GM21526 (cell line): ENCODE measurements around the gene CEP89.
"Not testable (repeated sequence)": the region's sequence is repeated elsewhere in the genome, so short reads cannot be mapped to it uniquely, and the experiment has no call there.

Experiments used
- ATAC-seq: cut with Tn5 transposase; IDR thresholded peaks from one replicate; pipeline ENCODE4 v1.9.1; 2021; ENCODE audit warnings: moderate library complexity; ENCODE audit not compliant: unreplicated experiment, low FRiP score

The CEP89 gene

DNA sequence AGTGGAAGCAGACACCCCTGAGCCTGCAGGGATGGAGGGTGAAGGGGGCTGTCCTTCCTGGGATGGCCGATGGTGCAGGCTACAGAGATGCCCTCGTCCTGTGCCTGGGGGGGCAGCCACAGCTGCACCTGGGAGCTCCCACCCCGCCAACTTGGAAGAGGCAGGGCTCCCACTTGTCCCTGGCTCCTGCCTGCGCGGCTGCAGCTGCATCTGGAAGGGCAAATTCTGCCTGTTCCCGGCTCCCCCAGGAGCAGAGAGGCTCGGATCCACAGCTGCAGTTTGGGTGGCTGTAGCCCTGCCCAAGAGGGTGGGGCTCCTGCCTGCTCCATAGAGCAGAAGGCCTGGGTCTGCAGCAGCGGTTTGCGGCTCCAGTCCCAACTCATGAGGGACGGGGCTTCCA lies 2.2 kb downstream of the CEP89 start:
- no peak for ATAC-seq

DNA sequence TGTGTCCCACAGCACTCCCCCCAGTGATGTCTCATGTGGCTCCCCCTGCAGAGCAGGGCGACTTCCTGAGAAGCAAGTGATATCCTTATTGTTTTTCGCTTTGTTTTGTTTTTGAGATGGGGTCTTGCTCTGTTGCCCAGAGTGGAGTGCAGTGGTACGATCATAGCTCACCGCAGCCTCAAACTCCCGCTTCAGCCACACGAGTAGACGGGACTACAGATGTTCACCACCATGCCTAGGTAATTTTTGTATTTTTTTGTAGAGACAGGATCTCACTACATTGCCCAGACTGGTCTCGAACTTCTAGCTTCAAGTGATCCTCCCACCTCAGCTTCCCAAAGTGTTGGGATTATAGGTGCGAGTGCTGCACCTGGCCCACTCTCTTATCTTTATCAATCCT lies 5.0 kb downstream of the CEP89 start:
- no peak for ATAC-seq

DNA sequence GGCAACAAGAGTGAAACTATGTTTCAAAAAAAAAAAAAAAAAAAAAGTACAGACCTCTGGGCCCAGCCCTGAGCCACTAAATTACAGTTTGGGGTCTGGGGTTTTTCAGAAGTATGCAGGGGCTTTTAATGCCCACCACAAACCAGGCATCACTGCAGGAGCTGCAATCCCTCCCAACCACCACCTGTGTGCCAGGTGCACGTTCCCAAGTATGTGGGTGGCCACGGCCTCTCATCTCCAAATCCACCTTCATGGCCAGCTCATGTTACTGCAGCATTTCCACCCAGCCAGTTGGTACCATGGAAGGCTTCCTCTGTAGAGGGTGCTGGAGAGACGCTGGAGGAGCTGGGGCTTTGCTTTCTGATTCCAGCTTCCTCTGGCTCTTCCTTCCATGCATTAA lies 26.5 kb downstream of the CEP89 start:
- no peak for ATAC-seq

DNA sequence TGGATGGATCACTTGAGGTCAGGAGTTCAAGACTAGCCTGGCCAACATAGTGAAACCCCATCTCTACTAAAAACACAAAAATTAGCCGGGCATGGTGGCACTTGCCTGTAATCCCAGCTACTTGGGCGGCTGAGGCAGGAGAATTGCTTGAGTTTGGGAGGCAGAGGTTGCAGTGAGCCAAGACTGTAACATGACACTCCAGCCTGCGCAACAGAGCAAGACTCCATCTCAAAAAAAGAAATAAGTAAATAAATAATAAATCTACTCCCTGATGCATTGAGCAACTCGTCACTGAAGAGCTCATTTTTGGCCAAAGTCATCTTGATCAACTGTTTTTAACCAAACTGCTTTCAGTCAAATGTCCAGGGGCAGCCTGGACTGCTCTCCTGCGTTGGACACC lies 30.5 kb downstream of the CEP89 start:
- not testable (repeated sequence) for ATAC-seq

DNA sequence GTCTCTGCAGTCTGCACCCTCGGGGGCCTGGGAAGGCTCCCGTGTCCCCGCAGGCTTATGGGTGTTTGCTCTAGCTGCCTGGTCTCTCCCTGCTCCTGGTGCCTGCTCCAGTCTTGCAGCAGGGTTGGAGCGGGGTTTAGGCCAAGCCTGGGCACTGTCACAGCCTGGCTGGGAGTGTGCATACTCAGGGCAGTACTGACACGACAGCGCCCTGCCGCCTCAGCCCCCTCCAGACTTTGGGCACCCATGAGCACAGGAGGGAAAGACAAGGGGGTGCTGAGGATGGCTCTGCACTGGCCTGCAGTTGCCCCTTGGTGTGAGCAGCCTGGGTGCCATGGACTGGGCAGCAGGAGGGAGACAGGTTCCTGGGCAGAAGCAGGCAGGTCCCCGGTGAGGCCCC lies 35.7 kb downstream of the CEP89 start:
- ATAC-seq = no peak

DNA sequence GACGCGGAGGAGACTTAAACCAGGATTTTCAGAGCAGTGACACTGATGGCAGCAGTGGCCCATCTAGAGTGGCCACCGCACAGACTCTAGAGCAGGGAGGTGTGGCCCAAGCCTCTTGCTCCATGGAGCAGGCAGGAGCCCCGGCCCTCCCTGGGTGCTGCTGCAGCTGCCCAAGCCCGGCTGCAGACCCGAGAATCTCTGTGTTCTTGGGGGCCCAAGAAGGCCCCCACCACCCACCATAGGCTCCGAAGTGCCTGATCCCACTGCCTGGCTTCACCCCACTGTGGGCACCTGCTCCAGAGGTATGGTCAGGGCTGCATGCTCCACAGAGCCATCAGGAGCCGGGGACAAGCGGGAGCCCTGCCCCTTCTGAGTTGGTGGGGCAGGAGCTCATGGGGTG lies 36.1 kb downstream of the CEP89 start:
- no peak for ATAC-seq

DNA sequence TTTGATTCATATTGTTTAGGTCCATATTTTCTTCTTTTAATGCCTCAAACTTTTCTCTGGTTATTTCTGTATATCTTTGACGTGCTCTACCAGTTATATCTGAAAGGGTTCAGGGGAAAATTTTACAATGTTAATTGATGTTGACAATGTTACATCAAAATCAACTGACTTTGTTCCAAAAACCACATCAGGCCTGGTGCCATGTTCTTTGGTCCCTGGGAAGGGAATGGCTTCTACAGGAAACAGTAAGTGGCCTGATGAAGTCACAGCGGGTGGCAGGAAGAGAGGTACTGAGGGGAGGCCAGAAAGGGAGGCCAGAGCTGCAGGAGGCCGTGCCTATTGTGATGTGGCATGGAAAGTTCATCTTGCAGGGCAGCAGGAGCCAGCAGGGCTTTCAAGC lies 38.2 kb downstream of the CEP89 start:
- ATAC-seq = no peak

DNA sequence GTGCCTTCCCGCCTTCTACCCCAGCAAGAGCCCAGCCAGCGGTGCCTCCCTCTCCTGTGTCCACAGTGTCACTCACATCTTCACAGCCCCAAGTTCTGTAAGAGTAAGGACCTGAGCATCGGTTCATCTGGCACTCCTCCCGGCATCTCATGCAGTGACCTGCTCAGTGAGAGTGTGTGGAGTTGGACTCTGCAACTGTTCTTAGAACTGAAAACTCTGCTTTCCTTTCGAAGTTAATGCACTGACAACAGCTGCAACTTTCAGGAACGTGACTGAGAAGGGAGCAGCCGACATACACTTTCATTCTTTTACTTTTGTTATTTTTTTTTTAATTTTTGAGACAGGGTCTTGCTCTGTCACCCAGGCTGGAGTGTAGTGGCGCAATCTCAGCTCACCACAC lies 41.2 kb downstream of the CEP89 start:
- ATAC-seq = no peak

DNA sequence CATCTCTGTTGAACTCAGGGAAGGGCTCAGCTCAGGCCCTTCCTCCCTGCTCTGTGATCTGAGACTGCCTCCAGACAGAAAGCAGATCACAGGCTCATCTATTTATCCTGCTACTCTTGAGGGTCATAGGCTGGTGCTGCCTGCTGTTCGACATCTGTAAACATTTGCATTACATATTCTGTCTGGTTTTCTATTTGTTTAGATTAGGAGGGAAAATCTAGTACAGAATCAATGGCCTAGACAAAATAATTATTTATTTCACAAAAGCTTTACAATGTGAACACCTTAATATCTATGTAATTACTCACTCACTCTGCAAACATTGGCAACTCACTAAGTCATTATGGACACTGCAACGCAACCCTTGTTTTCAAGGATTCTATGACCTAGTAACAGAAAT lies 43.0 kb downstream of the CEP89 start:
- ATAC-seq = no peak

DNA sequence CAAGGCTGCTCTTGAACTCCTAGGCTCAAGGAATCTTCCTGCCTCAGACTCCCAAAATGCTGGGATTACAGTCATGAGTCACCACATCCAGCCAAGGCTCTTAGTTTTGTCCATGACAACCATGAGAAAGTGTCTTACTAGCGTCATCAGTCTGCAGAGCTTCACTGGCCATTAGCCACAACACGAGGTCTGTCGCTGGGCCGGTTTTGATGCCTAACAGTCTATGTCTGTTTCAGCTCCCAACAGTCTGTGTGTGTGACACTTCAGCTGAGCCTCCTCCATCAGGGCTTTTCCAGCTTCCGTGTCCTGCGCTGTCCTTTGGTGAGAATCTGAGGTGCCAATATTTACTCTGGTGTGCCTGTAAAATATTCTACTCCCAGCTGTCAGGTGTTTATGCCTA lies 47.6 kb downstream of the CEP89 start:
- ATAC-seq = no peak

DNA sequence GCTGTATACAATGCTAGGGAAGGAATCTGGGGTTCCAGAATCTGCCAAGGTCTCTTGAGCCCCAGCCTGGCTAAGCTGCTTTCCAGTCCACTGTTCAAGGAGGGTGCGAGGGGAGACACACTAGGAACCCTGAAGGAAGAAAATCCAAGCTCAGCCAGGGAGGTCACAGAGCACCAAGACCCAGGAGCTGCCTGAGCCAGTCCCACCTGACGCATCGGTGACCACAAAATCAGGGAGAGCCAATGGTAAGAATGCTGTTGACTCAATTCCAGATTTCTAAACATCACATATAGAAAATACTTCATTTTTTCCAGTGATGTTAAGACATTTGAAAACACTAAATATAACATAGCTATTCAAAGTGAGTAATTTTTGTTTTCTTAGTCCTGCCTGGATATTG lies 50.1 kb downstream of the CEP89 start:
- ATAC-seq = no peak

DNA sequence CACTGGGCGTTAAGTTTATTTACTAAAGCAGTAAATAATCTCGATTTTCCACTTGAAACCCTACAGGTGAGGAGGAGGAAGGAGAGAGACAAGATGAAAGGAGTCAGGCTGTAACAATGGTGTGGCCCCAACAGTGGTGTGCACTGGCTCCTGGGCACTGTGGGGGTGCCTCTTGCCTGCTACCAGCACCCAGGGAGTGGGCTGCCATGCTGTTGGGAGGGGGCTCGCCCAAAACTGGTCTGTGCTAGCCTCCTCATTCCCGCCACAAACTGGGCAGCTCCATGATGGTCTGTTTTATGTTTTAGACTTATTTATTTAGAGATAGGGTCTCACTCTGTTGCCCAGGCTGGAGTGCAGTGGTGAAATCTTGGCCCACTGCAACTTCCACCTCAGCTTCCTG lies 52.4 kb downstream of the CEP89 start:
- no peak for ATAC-seq

DNA sequence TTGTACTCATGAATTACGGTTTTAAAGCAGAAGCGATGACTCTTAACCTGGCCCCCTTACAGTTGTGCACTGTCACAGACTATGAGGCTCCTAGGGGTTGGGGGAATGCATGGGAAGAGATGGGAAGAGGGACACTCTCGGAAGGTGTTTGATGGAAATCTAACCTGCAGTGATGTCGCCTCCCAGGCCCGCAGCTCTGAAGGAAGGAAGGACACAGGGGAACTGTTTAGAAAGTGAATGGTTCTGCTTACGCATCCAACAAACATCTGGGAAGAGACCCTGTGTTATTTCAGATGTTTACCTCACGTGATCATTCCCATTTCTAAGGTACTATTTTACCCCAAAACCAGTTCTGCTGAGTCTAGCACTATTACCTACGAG lies 54.2 kb downstream of the CEP89 start:
- no peak for ATAC-seq

DNA sequence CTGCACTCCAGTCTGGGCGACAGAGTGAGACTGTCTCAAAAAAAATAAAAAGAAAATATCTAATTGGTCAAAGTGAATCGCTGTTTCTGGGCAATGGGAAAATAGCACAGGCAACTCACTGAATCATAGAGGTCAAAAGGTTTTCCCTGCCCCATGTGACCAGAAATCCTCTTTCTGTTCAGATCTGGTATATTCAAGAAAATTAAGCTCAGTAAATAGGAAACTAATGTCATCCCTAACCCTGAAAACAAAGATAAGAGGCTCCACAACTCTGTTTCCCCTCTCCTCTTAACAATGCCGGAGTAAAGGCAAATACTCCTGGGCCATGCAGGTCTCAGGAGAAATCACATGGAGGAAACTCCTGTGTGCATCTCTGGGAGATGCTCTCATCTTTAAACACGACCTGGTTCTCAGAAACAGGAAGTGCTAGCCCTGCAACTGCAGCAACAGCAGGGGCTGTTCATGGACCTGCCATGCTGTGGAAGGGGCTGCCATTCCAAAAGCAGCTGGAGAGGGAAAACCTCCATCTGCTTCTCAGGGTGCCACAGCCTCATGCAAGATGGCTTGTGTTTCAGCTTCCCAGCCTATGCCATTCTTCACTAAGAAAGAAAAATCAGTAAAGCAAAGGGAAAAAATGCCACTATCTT lies 54.7 kb downstream of the CEP89 start:
- ATAC-seq = no peak

DNA sequence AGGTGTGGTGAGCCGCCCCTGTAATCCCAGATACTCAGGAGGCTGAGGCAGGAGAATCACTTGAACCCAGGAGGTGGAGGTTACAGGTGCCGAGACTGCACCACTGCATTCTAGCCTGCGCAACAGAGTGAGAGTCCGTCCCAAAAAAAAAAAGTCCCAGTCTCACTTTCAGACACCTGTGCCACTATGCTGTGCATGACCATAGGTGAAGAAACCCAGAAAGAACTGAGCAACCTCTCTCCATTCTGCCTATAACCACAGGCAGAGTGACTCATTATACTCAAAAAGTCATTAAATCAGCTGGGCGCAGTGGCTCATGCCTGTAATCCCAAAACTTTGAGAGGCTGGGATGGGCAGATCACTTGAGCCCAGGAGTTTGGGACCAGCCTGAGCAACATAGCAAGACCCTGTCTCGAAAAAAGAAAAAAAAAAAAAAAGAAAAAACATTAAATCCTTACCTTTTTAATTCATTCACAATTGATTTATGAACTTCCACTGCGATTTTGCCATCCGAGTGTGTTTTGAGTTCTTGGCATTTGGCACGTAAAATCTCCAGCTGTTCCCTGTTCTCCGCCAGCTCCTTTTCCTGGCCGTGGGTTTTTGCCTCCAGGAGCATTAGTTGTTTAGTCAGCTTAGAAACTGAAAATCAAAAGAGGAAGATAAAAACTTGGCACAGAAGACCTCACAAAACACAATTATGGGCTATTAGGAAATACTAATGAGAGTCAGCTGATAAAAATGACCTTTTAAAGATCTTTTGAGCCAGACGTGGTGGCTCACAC lies 56.7 kb downstream of the CEP89 start:
- no peak for ATAC-seq

DNA sequence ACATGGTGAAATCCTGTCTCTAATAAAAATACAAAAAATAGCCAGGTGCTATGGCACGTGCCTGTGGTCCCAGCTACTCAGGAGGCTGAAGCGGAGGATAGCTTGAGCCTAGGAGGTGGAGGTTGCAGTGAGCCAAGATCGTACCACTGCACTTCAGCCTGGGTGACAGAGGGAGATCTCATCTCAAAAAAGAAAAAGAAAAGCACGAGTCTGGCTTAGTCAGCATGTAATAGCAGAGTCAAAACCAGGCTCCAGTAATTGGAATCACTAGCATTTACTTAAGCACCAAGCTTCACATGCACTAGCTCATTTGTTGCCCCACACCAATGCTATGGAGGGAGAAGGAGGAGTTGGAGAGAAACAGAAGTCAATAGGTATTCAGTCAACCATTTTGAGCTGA lies 60.3 kb downstream of the CEP89 start:
- ATAC-seq = no peak

DNA sequence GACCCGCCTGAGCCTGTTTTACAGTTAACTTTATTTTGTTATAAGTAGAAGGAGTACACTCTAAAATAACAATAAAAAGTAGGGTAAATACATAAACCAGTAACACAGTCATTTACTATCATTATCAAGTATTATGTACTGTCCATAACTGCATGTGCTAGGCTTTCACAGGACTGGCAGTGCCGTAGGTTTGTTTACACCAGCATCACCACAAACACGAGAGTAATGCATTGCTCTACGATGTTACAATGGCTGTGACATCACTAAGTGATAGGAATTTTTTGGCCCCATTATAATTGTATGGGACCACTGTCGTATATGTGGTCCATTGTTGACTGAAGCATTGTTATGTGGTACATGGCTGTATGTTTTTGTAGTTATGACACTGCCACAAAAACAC lies 60.9 kb downstream of the CEP89 start:
- ATAC-seq = no peak

DNA sequence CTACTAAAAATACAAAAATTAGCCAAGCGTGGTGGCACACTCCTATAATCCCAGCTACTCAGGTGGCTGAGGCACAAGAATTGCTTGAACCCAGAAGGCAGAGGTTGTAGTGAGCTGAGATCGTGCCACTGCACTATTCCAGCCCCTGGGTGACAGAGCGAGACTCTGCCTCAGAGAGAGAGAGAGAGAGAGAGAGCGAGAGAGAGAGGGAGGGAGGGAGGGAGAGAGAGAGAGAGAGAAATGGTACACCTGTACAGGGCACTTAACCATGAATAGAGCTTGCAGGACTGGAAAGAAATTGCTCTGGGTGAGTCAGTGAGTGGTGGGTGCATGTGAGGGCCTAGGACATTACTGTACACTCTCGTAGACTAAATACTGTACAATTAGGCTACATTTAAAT lies 61.7 kb downstream of the CEP89 start:
- ATAC-seq = no peak

DNA sequence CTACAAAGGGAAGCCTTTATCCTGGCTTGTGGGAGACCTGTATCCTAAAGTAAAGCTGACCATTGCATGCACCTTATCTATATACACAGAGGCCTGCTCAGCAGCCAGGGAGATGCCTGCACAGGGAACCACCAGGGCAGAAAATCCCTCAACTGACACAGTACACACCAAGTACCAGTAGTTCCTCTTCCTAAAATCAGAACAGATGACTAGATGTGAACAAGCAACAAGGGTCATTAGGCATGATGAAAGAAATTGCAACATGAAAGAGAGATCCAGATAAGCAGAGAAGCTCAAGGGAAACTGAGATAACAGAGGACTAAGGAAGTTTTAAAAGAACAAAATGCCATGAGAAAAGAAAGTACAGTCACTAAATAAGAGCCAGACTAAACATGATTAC lies 62.5 kb downstream of the CEP89 start:
- ATAC-seq = no peak

DNA sequence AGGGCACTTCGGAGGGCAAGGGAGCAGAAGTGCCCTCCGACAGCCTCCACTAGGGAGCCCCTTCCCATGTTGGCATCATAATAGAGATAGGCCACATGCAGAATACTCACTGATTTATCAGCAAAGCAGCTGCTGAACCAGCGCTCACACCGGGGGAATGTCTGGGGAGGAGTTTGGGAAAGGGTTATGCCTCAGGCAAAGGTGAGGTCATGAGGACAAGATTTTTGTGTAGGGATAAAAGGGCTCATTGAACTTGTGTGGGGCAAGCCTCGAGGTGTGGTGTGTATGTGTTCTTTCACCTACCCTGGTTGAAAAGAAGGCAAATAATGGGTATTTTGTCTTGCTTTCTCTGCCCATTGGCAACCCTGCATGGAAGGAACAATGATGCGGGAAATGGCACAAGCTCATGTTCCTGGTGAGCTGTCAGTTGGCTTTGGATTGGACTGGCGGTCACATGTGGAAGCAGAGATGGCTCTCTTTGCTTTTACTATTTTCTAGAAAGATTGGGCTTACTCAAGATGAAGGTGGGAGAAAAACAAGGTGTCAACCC lies 63.0 kb downstream of the CEP89 start:
- no peak for ATAC-seq

DNA sequence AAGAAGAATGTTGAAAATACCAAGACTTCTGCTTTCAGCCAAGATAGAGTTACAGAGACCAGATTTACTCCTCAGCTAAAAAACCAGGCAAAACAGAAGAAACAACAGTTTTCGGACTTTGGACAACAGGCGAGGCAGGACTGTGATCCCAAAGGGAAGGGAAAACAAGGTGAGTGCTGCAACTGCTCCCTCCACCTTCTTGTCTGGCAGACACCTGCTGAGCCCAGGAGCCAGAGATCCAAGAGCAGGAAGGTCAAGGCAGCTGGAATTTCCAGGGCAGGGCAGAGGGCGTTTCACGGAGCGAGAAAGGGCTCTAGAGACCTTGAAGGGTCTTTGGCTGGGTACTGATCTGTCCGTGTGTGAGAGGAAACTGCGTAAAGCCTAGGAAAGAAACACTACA lies 69.3 kb downstream of the CEP89 start:
- no peak for ATAC-seq

DNA sequence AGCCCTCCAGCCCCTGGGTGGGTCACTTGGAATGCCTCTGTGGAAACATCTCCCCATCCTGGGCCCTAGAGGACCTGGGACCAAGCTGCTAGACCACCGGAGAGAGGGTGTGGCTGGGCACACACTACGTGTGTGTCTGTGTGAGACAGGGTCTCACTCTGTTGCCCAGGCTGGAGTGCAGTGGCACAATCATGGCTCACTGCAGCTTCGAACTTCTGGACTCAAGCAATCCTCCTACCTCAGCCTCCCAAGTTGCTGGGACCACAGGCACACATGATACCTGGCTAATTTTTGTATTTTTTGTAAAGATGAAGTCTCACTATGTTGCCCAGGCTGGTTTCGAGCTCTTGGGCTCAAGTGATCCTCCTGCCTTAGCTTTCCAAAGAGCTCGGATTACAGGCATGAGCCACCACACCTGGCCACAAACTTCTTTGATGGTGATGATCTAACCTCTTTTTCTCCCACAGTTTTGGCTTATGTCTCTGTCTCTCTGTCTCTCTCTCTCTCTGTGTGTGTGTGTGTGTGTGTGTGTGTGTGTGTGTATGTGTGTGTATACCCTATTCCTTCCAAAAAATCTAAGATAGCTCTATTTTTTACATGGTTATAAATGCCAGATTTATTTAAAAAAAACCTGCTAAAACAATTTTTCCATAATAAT lies 70.1 kb downstream of the CEP89 start:
- ATAC-seq = no peak
